ENCODE measurements around the gene CDNF.

GRCh38 chr10:14844948-14845347, 7.1 kb upstream of the CDNF start:
- no peak for TF ChIP-seq CTCF (IDR thresholded peaks at IDR 0.05)
- TF ChIP-seq POLR2A (IDR thresholded peaks at IDR 0.05) = no peak

All from thyroid gland (tissue), 4 donors.